Neural cell (in vitro differentiated cells): ENCODE results near the gene ULK3. TPM values are rescaled to one million over a fixed set of nuclear protein-coding genes. Genes with fewer than 3 reads are reported as not detected.

Experiments
- H2AFZ ChIP-seq: fragments of 200-600, 300-800 bp; sonication (generic), shearing (Covaris generic); 2 replicates; pipeline ENCODE4 v1.6.0; 2014; ENCODE audit warnings: low read depth, mild to moderate bottlenecking, antibody characterized with exemption, low read length, moderate library complexity
- H3F3A ChIP-seq: fragments of 200-600 bp; shearing (Covaris generic); 2 replicates; pipeline ENCODE4 v1.6.1; 2016; ENCODE audit warnings: mild to moderate bottlenecking, moderate library complexity, mixed read lengths, antibody characterized with exemption, low read length; ENCODE audit not compliant: insufficient read depth, poor library complexity, severe bottlenecking
- H3K27ac ChIP-seq: fragments of 200-600, 300-800 bp; sonication (generic), shearing (Covaris generic); 2 replicates; pipeline ENCODE4 v1.5.1; 2014; ENCODE audit warnings: mild to moderate bottlenecking, low read length, moderate library complexity
- H3K27me3 ChIP-seq: fragments of 300-800, 200-600 bp; sonication (generic), shearing (Covaris generic); 2 replicates; pipeline ENCODE4 v1.6.0; 2014; ENCODE audit warnings: mild to moderate bottlenecking, low read depth, low read length, moderate library complexity; ENCODE audit not compliant: insufficient read depth
- H3K36me3 ChIP-seq: fragments of 300-800, 200-600 bp; sonication (generic), shearing (Covaris generic); 2 replicates; pipeline ENCODE4 v1.5.1; 2014; ENCODE audit warnings: mild to moderate bottlenecking, antibody characterized with exemption, low read length, moderate library complexity; ENCODE audit not compliant: insufficient read depth
- H3K4me2 ChIP-seq: fragments of 300-800, 200-600 bp; sonication (generic), shearing (Covaris generic); 2 replicates; pipeline ENCODE4 v1.6.0; 2014; ENCODE audit warnings: mild to moderate bottlenecking, low read length
- H3K4me3 ChIP-seq: fragments of 300-800, 200-600 bp; sonication (generic), shearing (Covaris generic); 2 replicates; pipeline ENCODE4 v1.5.1; 2014; ENCODE audit warnings: mild to moderate bottlenecking, low read length, moderate library complexity
- H3K79me2 ChIP-seq: fragments of 200-600 bp; shearing (Covaris generic); replicated peaks from 2 replicates; pipeline ENCODE4 v1.6.0; 2014; ENCODE audit warnings: mild to moderate bottlenecking, low read length, moderate library complexity; ENCODE audit not compliant: insufficient read depth
- H3K9ac ChIP-seq: fragments of 300-800, 200-600 bp; sonication (generic), shearing (Covaris generic); 2 replicates; pipeline ENCODE4 v1.6.1; 2016; ENCODE audit warnings: mild to moderate bottlenecking, low read length, mixed read lengths
- H3K9me2 ChIP-seq: fragments of 200-600 bp; shearing (Covaris generic); 2 replicates; pipeline ENCODE4 v1.6.1; 2016; ENCODE audit warnings: mild to moderate bottlenecking, low read length, mixed read lengths; ENCODE audit not compliant: insufficient read depth
- H3K9me3 ChIP-seq: fragments of 200-600, 300-800 bp; sonication (generic), shearing (Covaris generic); 2 replicates; pipeline ENCODE4 v1.6.1; 2016; ENCODE audit warnings: mild to moderate bottlenecking, mixed run types, low read length, moderate library complexity, mixed read lengths
- H4K20me1 ChIP-seq: fragments of 200-600 bp; shearing (Covaris generic); 2 replicates; pipeline ENCODE4 v1.6.1; 2016; ENCODE audit warnings: mild to moderate bottlenecking, mixed run types; ENCODE audit not compliant: insufficient read depth
- CTCF ChIP-seq: fragments of 450-650 bp; IDR thresholded peaks from 2 replicates; pipeline ENCODE4 v1.5.1; 2014; ENCODE audit warnings: antibody characterized with exemption, mild to moderate bottlenecking, moderate library complexity; ENCODE audit not compliant: poor library complexity, severe bottlenecking
- EP300 ChIP-seq: fragments of 450-650 bp; conservative IDR thresholded peaks from 2 replicates; pipeline ENCODE4 v1.6.1; 2014; ENCODE audit warnings: antibody characterized with exemption, mild to moderate bottlenecking, moderate library complexity; ENCODE audit not compliant: poor library complexity, severe bottlenecking
- EZH2 ChIP-seq: fragments of 200-600, 300-800 bp; shearing (Covaris generic), sonication (generic); IDR thresholded peaks from 2 replicates; pipeline ENCODE4 v1.6.1; 2014; ENCODE audit warnings: antibody characterized with exemption, low read length, borderline replicate concordance, mild to moderate bottlenecking; ENCODE audit not compliant: insufficient read depth, poor library complexity, severe bottlenecking
- MXI1 ChIP-seq: fragments of 450-650 bp; conservative IDR thresholded peaks from 2 replicates; pipeline ENCODE4 v1.6.1; 2014; ENCODE audit warnings: antibody characterized with exemption, mild to moderate bottlenecking; ENCODE audit not compliant: poor library complexity, severe bottlenecking
- POLR2AphosphoS5 ChIP-seq: IDR thresholded peaks from 2 replicates; pipeline ENCODE4 v1.6.1; 2012
- RAD21 ChIP-seq: fragments of 450-650 bp; conservative IDR thresholded peaks from 2 replicates; pipeline ENCODE4 v1.6.1; 2014; ENCODE audit warnings: antibody characterized with exemption, mild to moderate bottlenecking, moderate library complexity
- REST ChIP-seq: IDR thresholded peaks from 2 replicates; pipeline ENCODE4 v1.6.1; 2012; ENCODE audit warnings: borderline replicate concordance
- SMC3 ChIP-seq: fragments of 450-650 bp; conservative IDR thresholded peaks from 2 replicates; pipeline ENCODE4 v1.6.1; 2014; ENCODE audit warnings: antibody characterized with exemption, mild to moderate bottlenecking, moderate library complexity; ENCODE audit not compliant: poor library complexity
- TAF1 ChIP-seq: IDR thresholded peaks from 2 replicates; pipeline ENCODE4 v1.6.1; 2012; ENCODE audit warnings: low read depth
- polyA plus RNA-seq: library from polyadenylated mRNA; depleted of rRNA; stranded (reverse); fragments of >200 nt; gene quantifications from 2 replicates; pipeline ENCODE4 v1.2.3, GENCODE V29; 2014

The ULK3 gene
- polyA plus RNA-seq, 1 donor from 2014 or later = 193 TPM

- Histone ChIP-seq H3K4me2 (peak overlapping the region; percentile 25), H3K36me3 (no peaks in the 10 kb centered on the region), H3K9ac (peak overlapping the region; percentile 81), H4K20me1 (no peaks in the 10 kb centered on the region), H2AFZ (peak overlapping the region; percentile 81), H3K27ac (no peak overlapping the region), H3K4me3 (peak overlapping the region; percentile 99), H3K9me3 (no peaks in the 10 kb centered on the region), H3F3A (no peaks in the 10 kb centered on the region), H3K27me3 (no peaks in the 10 kb centered on the region), H3K79me2 (no peaks in the 10 kb centered on the region), H3K9me2 (no peaks in the 10 kb centered on the region)
- TF ChIP-seq RAD21 = no peak
- no peak for TF ChIP-seq POLR2AphosphoS5
- TF ChIP-seq REST = no peak
- no peak for TF ChIP-seq EZH2
- no peak for TF ChIP-seq CTCF
- TF ChIP-seq SMC3 = no peak
These were observed 1.0 kb downstream of the ULK3 start for GRCh38 chr15:74841891-74842373.

- Histone ChIP-seq H3K79me2 (no peaks in the 10 kb centered on the region), H3K4me2 (peak overlapping the region; percentile 25), H3K36me3 (no peaks in the 10 kb centered on the region), H4K20me1 (no peaks in the 10 kb centered on the region), H3K9me2 (no peaks in the 10 kb centered on the region), H2AFZ (no peak overlapping the region), H3K27ac (no peak overlapping the region), H3K27me3 (no peaks in the 10 kb centered on the region), H3K4me3 (peak overlapping the region; percentile 99), H3K9ac (no peak overlapping the region), H3F3A (no peaks in the 10 kb centered on the region), H3K9me3 (no peaks in the 10 kb centered on the region)
- TF ChIP-seq REST = no peak
- TF ChIP-seq TAF1 = no peak
- no peak for TF ChIP-seq CTCF
- TF ChIP-seq RAD21 = no peak
- TF ChIP-seq EP300 = no peak
- TF ChIP-seq POLR2AphosphoS5 = no peak
- no peak for TF ChIP-seq MXI1
- TF ChIP-seq SMC3 = no peak
- TF ChIP-seq EZH2 = no peak
These were observed 1.8 kb downstream of the ULK3 start for GRCh38 chr15:74840851-74841775.
